Tongue (tissue), 3 donors: ENCODE results near the gene ZRANB1. TPM values are rescaled to one million over a fixed set of nuclear protein-coding genes. Genes with fewer than 3 reads are reported as not detected.

Source experiments
- DNase-seq: peaks from one replicate; pipeline ENCODE4 v3.0.0-alpha.2; 2015
- small RNA-seq: library from RNA; depleted of rRNA; stranded (forward); fragments of <200 nt; gene quantifications from one replicate; pipeline ENCODE3, GENCODE V24; 2014; ENCODE audit warnings: low replicate concordance
- total RNA-seq: library from RNA; depleted of rRNA; stranded (reverse); fragments of >200 nt; gene quantifications from one replicate; pipeline ENCODE4 v1.2.3, GENCODE V29; 2014

The ZRANB1 gene
- total RNA-seq, 1 donor from 2014 or later: 33.1 TPM

DNA sequence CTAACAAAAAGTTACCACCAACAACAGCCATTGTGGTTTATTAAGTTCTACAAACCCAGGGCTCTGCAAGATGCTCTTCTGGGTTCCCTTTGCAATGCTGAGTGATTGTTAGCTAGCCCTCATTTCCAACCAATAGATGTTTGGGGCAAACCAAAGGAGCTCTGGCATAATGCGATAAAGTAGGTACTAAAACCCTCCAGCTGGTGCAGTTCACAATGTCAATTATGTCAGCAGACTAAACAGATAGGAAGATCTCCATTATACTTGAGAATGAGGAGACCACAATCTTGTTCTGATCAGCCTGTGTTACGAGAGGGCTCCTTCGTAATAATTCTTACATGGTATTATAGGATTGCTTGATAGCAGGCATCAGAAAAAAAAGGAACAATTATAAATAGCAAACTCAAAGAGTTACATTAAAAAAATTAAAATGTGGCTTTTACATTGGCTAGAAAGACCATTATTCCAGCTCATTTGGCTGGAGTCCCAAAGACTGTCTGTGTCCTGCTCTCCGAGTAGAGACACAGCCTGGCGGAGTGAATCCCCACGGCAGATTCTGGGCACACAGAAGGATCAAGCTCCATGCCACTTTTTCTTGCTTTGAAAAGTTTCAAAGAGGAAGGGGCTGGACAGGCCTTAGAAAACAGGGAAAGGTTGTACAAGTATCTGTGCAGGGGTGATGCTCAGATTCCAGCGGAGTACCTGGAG, 93.8 kb downstream of the ZRANB1 start:
- DNase-seq: no peak

DNA sequence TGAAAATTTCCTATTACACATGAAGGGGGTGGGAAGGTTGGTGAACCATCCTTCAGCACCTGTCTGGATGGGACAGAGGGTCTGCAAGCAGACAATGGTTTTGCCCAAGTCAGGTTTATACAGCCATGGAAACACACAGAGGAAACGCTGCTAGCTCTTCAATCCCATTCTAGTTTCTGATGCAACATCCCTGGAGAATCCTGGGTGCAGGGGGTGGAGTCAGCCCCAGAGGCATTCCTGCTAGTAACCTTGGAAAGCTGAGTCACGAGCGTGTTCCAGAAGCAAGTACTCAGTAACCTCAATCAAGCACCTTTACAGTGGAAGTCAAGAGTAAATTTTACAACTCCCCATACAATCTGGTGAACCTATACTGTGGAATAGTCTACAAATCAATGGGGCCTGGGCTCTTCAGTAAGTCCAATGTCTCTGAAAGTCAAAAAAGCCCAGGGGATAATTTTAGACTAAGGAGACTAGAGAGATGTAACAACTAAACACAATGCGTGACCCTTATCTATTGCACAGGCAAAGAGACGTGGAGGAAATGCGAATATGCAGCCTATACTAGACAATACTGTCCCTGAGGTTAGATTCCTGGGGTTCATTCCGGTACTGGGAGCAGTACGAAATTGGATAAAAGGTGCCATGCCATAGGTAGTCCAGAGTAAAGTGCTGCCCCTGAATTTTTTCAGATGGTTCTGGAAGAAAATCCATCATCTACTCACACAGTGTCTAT, 95.4 kb downstream of the ZRANB1 start:
- no peak for DNase-seq

Small RNA genes within 50 kb of the gene (small RNA-seq; reads per million reads assigned to genes)
- gene MIR4296: not detected

Other genes starting within 250 kb of the ZRANB1 start
- 70.9 TPM for gene FAM53B, start 197.7 kb upstream of the ZRANB1 start, total RNA-seq
- gene EEF1AKMT2, start 150.2 kb upstream of the ZRANB1 start, total RNA-seq: 30.7 TPM
- gene ABRAXAS2, start 140.3 kb upstream of the ZRANB1 start, total RNA-seq: 13.8 TPM
- 58.2 TPM for gene CTBP2, start 218.4 kb downstream of the ZRANB1 start, total RNA-seq